Gastrocnemius medialis (tissue), 4 donors: ENCODE results near the gene DNAH6.

ENCODE experiments used
- CTCF ChIP-seq, 5 experiments: fragments of 450-650 bp in 3 of 5; fragments of 200-600 bp in 2 of 5; sonication (generic) in 2 of 5; IDR thresholded peaks in 4 of 5; conservative IDR thresholded peaks in 1 of 5; 1 replicate in 4 of 5; 2 replicates in 1 of 5; pipeline ENCODE4 v1.5.1; 2016 to 2019; ENCODE audit warnings: antibody characterized with exemption in 5 of 5, mild to moderate bottlenecking in 3 of 5, moderate library complexity in 3 of 5
- POLR2A ChIP-seq, 2 donors: fragments of 450-650 bp; IDR thresholded peaks; one replicate each; pipeline ENCODE4 v1.6.1; 2017; ENCODE audit warnings: antibody characterized with exemption in 2 of 2, mild to moderate bottlenecking in 2 of 2, moderate library complexity in 2 of 2

- TF ChIP-seq POLR2A (IDR thresholded peaks at IDR 0.05) (no peak), CTCF (IDR thresholded peaks at IDR 0.05 in 4 of 5, conservative IDR thresholded peaks at IDR 0.05 in 1 of 5) (no peak)
Observed at GRCh38 chr2:84708442-84708841, 192.1 kb downstream of the DNAH6 start.
